Measurements from ENCODE around the gene LRCH4. TPM values are rescaled to one million over a fixed set of nuclear protein-coding genes. Genes with fewer than 3 reads are reported as not detected.
"Not testable (repeated sequence)": the region's sequence is repeated elsewhere in the genome, so short reads cannot be mapped to it uniquely, and the experiment has no call there.

LRCH4 gene
- total RNA-seq, 2 experiments from 2014 or later, result 77.7 to 78.7 TPM

- Mint-ChIP-seq H3K27me3 (no peaks in the 10 kb centered on the region), H3K4me3 (no peak overlapping the region), H3K9me3 (no peaks in the 10 kb centered on the region), H3K4me1 (ENCODE audit: low read depth) (peaks cover 32% of the 10 kb centered on the region), H3K27ac (peak overlapping the region; percentile 26), H3K36me3 (ENCODE audit: low read depth) (peaks cover 14% of the 10 kb centered on the region)
- no peak for TF ChIP-seq CTCF (IDR thresholded peaks at IDR 0.05)
- intact Hi-C loops (cut with micrococcal nuclease), result no loop called here
- CTCF ChIA-PET, result interaction anchor here (0.7 to 4.7 kb wide), 10 partner anchors 12 to 160 kb away, joined by 3 to 39 read pairs (median 12); partner anchors contain the start of genes FBXO24, LRCH4 and TSC22D4
- ATAC-seq (no peak), DNase-seq (no peak)
- POLR2A ChIA-PET, result interaction anchor here (0.6 to 2.6 kb wide), 6 partner anchors 17 to 1033 kb away, joined by 3 to 7 read pairs (median 3); partner anchors contain the start of gene MOSPD3
Measured at GRCh38 chr7:100566018-100566531, 19.9 kb downstream of the LRCH4 start.

- CTCF ChIA-PET, result interaction anchor here (1.0 to 4.7 kb wide), 17 partner anchors 11 to 161 kb away, joined by 3 to 39 read pairs (median 6); partner anchors contain the start of genes AGFG2, FBXO24, LRCH4 and TSC22D4
- no peak overlapping the region for H3K27ac Mint-ChIP-seq
- H3K4me1 Mint-ChIP-seq (ENCODE audit: low read depth), result peaks cover 28% of the 10 kb centered on the region
- POLR2A ChIA-PET, result interaction anchor here (0.7 to 2.6 kb wide), 6 partner anchors 18 to 388 kb away, joined by 3 to 7 read pairs (median 4); partner anchors contain the start of genes AGFG2 and POP7
- no peaks in the 10 kb centered on the region for H3K27me3 Mint-ChIP-seq
- H3K4me3 Mint-ChIP-seq, result no peak overlapping the region
- TF ChIP-seq CTCF (IDR thresholded peaks at IDR 0.05), result no peak
- peaks cover 17% of the 10 kb centered on the region for H3K36me3 Mint-ChIP-seq (ENCODE audit: low read depth)
- ATAC-seq, result no peak
- H3K9me3 Mint-ChIP-seq, result no peaks in the 10 kb centered on the region
- no peak for DNase-seq
- intact Hi-C loops (cut with micrococcal nuclease), result no loop called here
Measured at GRCh38 chr7:100565133-100565571, 20.8 kb downstream of the LRCH4 start.

- H3K27ac Mint-ChIP-seq; intact Hi-C loops (cut with micrococcal nuclease); DNase-seq; H3K4me3 Mint-ChIP-seq; ATAC-seq; H3K27me3 Mint-ChIP-seq; H3K9me3 Mint-ChIP-seq: not testable (repeated sequence)
- H3K4me1 Mint-ChIP-seq (ENCODE audit: low read depth), result peaks cover 26% of the 10 kb centered on the region
- peaks cover 20% of the 10 kb centered on the region for H3K36me3 Mint-ChIP-seq (ENCODE audit: low read depth)
- CTCF ChIA-PET, result interaction anchor here (1.2 to 4.7 kb wide), 26 partner anchors 10 to 162 kb away, joined by 3 to 39 read pairs (median 5); partner anchors contain the start of genes AGFG2, FBXO24, LRCH4 and MOSPD3
- POLR2A ChIA-PET, result interaction anchor here (0.7 to 2.6 kb wide), 8 partner anchors 12 to 388 kb away, joined by 3 to 7 read pairs (median 4); partner anchors contain the start of genes AGFG2 and POP7
Measured at GRCh38 chr7:100564405-100564804, 21.5 kb downstream of the LRCH4 start.

GRCh38 chr7:100563809-100564400, 22.0 kb downstream of the LRCH4 start:
- ATAC-seq, result peak; percentile 76
- Mint-ChIP-seq H3K9me3 (no peaks in the 10 kb centered on the region), H3K36me3 (ENCODE audit: low read depth) (peaks cover 25% of the 10 kb centered on the region), H3K27me3 (no peaks in the 10 kb centered on the region), H3K4me3 (no peak overlapping the region), H3K27ac (no peak overlapping the region), H3K4me1 (ENCODE audit: low read depth) (peaks cover 26% of the 10 kb centered on the region)
- POLR2A ChIA-PET, result interaction anchor here (1.0 to 2.6 kb wide), 6 partner anchors 13 to 142 kb away, joined by 3 to 7 read pairs (median 4); partner anchors contain the start of gene POP7
- CTCF ChIA-PET, result interaction anchor here (1.2 to 4.7 kb wide), 25 partner anchors 10 to 162 kb away, joined by 3 to 39 read pairs (median 5); partner anchors contain the start of genes AGFG2, FBXO24, LRCH4 and MOSPD3
- intact Hi-C loops (cut with micrococcal nuclease), result no loop called here
- peak; percentile 95 for TF ChIP-seq CTCF (IDR thresholded peaks at IDR 0.05)
- peak; percentile 92 for DNase-seq

GRCh38 chr7:100563100-100563564, 22.8 kb downstream of the LRCH4 start:
- DNase-seq, result no peak
- ATAC-seq, result no peak
- ChIA-PET POLR2A (interaction anchor here (1.2 to 2.6 kb wide), 3 partner anchors 17 to 85 kb away, joined by 3 to 7 read pairs (median 4); no protein-coding TSS in a partner anchor), CTCF (interaction anchor here (1.3 to 4.7 kb wide), 19 partner anchors 9 to 162 kb away, joined by 3 to 39 read pairs (median 6); partner anchors contain the start of genes FBXO24, LRCH4, MOSPD3 and TSC22D4)
- TF ChIP-seq CTCF (IDR thresholded peaks at IDR 0.05), result no peak
- Mint-ChIP-seq H3K4me3 (no peak overlapping the region), H3K4me1 (ENCODE audit: low read depth) (peaks cover 21% of the 10 kb centered on the region), H3K27me3 (no peaks in the 10 kb centered on the region), H3K9me3 (no peaks in the 10 kb centered on the region), H3K27ac (no peak overlapping the region), H3K36me3 (ENCODE audit: low read depth) (peaks cover 25% of the 10 kb centered on the region)
- intact Hi-C loops (cut with micrococcal nuclease), result no loop called here

Measured in activated CD8-positive, alpha-beta T cell treated with anti-CD3 and anti-CD28 coated beads for 36 hours (primary cell).